Left renal cortex interstitium (tissue), 4 donors: ENCODE data around the gene NRN1. TPM values are rescaled to one million over a fixed set of nuclear protein-coding genes. Genes with fewer than 3 reads are reported as not detected.

ENCODE experiments used
- DNase-seq, 4 donors: peaks; one replicate each; pipeline ENCODE4 v3.0.0-alpha.2; 2013; ENCODE audit warnings: low read depth in 4 of 4, low spot score in 2 of 4, missing footprints in 1 of 4
- polyA plus RNA-seq, 4 donors: library from polyadenylated mRNA; unstranded; fragments of 120-200 nt; gene quantifications; one replicate each; pipeline ENCODE4 v1.2.1, GENCODE V29; 2013; ENCODE audit not compliant: insufficient read length in 4 of 4

The NRN1 gene
- polyA plus RNA-seq, 4 donors: 3.5 to 9.9 (median 6.3) TPM

GRCh38 chr6:6002848-6003620, 3.7 kb downstream of the NRN1 start:
- no peak for DNase-seq

GRCh38 chr6:6002005-6002847, 4.5 kb downstream of the NRN1 start:
- DNase-seq: no peak

- no peak for DNase-seq
These were observed 5.3 kb downstream of the NRN1 start for GRCh38 chr6:6001443-6001842.

- no peak for DNase-seq
These were observed 6.8 kb downstream of the NRN1 start for GRCh38 chr6:5999688-6000608.

- DNase-seq: no peak
These were observed 7.7 kb downstream of the NRN1 start for GRCh38 chr6:5998711-5999687.

- no peak for DNase-seq
These were observed 8.5 kb downstream of the NRN1 start for GRCh38 chr6:5998236-5998635.

GRCh38 chr6:5997420-5997987, 9.2 kb downstream of the NRN1 start:
- DNase-seq: no peak

- no peak for DNase-seq
These were observed 9.9 kb downstream of the NRN1 start for GRCh38 chr6:5996714-5997419.

GRCh38 chr6:5995949-5996713, 10.6 kb downstream of the NRN1 start:
- no peak for DNase-seq

GRCh38 chr6:5995658-5995948, 11.1 kb downstream of the NRN1 start:
- DNase-seq: no peak

GRCh38 chr6:5994999-5995657, 11.6 kb downstream of the NRN1 start:
- DNase-seq: no peak

- DNase-seq: no peak
These were observed 12.3 kb downstream of the NRN1 start for GRCh38 chr6:5994234-5994998.

- DNase-seq: no peak
These were observed 14.0 kb downstream of the NRN1 start for GRCh38 chr6:5992551-5993225.

- no peak for DNase-seq
These were observed 15.9 kb downstream of the NRN1 start for GRCh38 chr6:5990786-5991185.

- no peak for DNase-seq
These were observed 17.5 kb downstream of the NRN1 start for GRCh38 chr6:5989141-5989723.

GRCh38 chr6:5986861-5987260, 19.9 kb downstream of the NRN1 start:
- DNase-seq: no peak
